Measurements from ENCODE around the gene EPHX1.

DNA sequence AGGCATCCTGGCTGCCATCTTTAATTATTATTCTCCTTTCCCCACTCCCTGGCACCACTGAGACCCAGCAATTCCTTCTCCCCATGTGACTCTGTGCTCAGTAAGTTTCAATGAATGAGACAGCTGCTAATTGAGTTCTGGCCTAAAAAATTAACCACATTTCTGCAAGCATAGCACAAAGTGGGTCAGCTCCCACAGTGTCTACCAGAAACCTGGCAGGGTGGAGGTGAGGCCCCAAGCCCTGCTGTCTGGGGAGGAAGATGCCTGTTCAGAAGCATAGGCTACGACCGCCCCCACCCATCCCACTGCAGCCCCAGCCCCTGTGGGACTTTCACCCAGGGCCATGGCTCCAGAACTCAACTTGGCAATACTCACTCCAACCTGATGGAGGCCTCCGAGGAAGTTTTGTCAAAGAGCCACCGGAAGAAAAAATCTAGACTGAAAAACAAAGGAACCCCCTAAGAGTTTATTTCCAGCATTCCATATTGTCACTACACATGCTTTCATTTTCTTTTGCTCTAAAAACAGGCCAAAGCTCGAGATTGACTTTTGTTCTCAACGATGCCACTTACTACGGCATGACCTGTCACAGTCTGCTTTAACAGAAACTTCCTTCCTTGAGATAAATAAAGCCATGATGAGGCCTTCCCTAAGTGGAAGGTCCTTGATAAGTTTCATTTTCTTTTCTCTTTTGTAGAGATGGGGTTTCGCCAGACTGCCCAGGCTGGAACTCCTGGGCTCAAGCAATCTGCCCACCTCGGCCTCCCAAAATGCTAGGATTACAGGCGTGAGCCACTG, 45.8 kb downstream of the EPHX1 start:
- TF ChIP-seq YY1 (IDR thresholded peaks at IDR 0.05; ENCODE audit: insufficient read depth, insufficient read length) (no peak), ZNF274 (IDR thresholded peaks at IDR 0.05; ENCODE audit: low read depth, low read length) (no peak)

All from NT2/D1 (cell line).